Measurements from ENCODE around the gene HSPA8. TPM values are rescaled to one million over a fixed set of nuclear protein-coding genes. Genes with fewer than 3 reads are reported as not detected.

Gene HSPA8
- total and polyA plus RNA-seq, 8 donors, result 187 to 1,244 (median 547) TPM

DNA sequence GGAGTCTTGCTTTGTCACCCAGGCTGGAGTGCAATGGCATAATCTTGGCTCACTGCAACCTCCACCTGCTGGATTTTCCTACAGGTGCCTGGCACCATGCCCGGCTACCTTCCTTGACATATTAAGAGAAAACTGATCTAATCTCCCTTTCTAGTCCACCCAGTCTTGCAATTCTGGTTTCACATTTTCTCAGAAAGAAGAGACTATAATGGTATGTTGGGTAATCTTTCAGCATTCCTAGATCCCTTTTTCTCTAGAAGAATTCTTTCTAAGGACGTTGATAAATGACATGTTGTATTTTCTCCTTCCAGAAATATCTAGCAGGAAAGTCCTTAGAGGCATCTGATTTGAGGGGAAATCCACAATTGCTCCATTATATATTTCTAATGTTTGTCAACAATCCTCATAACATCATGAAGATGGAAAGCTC, 10.4 kb upstream of the HSPA8 start:
- H3K4me3 ChIP-seq, result no peak overlapping the region
- intact Hi-C loops (cut with DNase I; ENCODE audit: low total_unique reads), result no loop called here
- no peaks in the 10 kb centered on the region for H3K9me3 ChIP-seq
- WGBS, 5 donors, result 28 to 42% (median 34%) methylated on average over 2 of the region's 2 CpGs
- peaks cover 0 to 39% (median 12%) of the 10 kb centered on the region in 4 donors for H3K4me1 ChIP-seq
- no peaks in the 10 kb centered on the region for H3K27me3 ChIP-seq
- H3K36me3 ChIP-seq, result peaks cover 0 to 30% (median 14%) of the 10 kb centered on the region in 4 donors
- H3K27ac ChIP-seq, result peak overlapping the region in 1 of 5 donors; percentile 27
- peak; percentile 43 to 81 for DNase-seq
- TF ChIP-seq, protein P1, sequence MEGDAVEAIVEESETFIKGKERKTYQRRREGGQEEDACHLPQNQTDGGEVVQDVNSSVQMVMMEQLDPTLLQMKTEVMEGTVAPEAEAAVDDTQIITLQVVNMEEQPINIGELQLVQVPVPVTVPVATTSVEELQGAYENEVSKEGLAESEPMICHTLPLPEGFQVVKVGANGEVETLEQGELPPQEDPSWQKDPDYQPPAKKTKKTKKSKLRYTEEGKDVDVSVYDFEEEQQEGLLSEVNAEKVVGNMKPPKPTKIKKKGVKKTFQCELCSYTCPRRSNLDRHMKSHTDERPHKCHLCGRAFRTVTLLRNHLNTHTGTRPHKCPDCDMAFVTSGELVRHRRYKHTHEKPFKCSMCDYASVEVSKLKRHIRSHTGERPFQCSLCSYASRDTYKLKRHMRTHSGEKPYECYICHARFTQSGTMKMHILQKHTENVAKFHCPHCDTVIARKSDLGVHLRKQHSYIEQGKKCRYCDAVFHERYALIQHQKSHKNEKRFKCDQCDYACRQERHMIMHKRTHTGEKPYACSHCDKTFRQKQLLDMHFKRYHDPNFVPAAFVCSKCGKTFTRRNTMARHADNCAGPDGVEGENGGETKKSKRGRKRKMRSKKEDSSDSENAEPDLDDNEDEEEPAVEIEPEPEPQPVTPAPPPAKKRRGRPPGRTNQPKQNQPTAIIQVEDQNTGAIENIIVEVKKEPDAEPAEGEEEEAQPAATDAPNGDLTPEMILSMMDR (IDR thresholded peaks at IDR 0.05), result no peak
- TF ChIP-seq EP300 (IDR thresholded peaks at IDR 0.05) (no peak), POLR2AphosphoS5 (IDR thresholded peaks at IDR 0.05) (peak in 1 of 3 donors; percentile 21), POLR2A (IDR thresholded peaks at IDR 0.05) (no peak)

DNA sequence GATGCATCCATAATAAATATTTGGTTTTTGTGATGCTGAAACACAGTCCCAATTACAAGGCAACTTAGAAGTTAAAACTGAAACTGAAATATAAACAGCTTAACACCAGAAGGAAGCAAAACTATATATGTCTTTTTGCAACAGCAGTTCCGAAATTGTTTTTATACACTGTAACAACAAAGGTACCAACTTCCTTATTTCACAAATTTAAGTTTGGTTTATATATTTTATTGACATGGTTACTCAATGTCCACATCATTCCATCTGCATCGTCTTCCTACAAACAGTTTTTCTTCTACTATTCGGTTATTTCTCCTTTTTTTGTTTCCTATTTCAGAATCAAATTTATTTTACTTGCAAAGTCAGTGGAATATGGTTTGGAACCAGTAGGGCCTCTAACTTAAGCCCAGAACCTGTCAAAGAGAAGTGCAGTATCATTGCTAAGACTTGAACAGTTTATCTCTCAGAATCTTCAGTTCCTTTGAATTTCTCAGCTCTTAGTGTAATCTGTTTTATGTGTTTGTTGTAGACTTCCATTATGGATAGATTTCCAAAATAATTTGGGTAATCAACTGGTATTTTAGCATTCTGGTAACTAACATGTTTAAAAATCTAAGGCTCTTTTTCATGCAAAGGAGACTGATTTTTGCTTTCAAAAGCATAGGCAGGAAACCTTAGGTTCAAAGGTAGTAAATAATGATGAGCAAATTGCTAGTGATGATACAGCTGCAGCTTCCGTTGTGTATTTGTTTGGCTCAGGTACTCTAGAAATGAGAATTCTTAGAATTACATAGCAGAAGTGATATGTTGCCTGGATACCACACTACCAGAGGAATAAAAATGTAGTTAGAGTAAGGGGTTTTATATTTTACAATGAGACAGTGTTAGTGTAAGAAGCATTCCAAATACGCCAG, 8.2 kb upstream of the HSPA8 start:
- TF ChIP-seq, protein P1 (IDR thresholded peaks at IDR 0.05), result no peak
- no peak for TF ChIP-seq POLR2AphosphoS5 (IDR thresholded peaks at IDR 0.05)
- no peak for TF ChIP-seq POLR2A (IDR thresholded peaks at IDR 0.05)
- TF ChIP-seq EP300 (IDR thresholded peaks at IDR 0.05), result no peak
- peaks cover 0 to 48% (median 20%) of the 10 kb centered on the region in 4 donors for H3K4me1 ChIP-seq
- WGBS, 5 donors, result 46 to 73% (median 66%) methylated on average over 5 of the region's 5 CpGs
- H3K27ac ChIP-seq, result peak overlapping the region in 4 of 5 donors; percentile 21 to 78 (median 68)
- peaks cover 0 to 27% (median 14%) of the 10 kb centered on the region in 4 donors for H3K36me3 ChIP-seq
- intact Hi-C loops (cut with DNase I; ENCODE audit: low total_unique reads), result no loop called here
- H3K9me3 ChIP-seq, result no peaks in the 10 kb centered on the region
- H3K27me3 ChIP-seq, result no peaks in the 10 kb centered on the region
- DNase-seq, result peak in 1 of 2 donors; percentile 32
- H3K4me3 ChIP-seq, result peak overlapping the region in 3 of 4 donors; percentile 12 to 18 (median 17)

DNA sequence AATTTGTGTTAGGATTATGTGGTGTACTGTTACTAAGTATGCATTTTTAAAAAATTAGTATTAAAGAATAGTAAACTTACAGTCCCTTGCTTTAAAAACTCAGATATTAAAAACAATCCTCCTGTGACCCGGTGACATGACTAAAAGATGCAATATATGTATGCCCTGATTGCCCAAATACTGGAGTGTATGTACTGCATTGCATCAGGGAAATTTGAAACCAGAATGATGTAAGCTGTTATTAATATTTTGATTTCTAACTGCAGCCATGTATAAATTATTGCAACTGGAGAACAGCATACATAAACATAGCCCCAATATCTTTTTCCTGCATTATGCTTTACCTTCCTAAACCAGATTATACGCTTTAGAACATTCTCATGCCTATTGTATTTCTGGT, 3.7 kb upstream of the HSPA8 start:
- H3K27me3 ChIP-seq, result no peaks in the 10 kb centered on the region
- DNase-seq, result no peak
- no peak overlapping the region for H3K4me3 ChIP-seq
- H3K36me3 ChIP-seq, result peaks cover 3 to 6% (median 5%) of the 10 kb centered on the region in 4 donors
- peaks cover 14 to 63% (median 37%) of the 10 kb centered on the region in 4 donors for H3K4me1 ChIP-seq
- H3K27ac ChIP-seq, result peak overlapping the region in 2 of 5 donors; percentile 99 to 100
- WGBS, 5 donors, result 93 to 98% (median 94%) methylated on average over 2 of the region's 2 CpGs
- intact Hi-C loops (cut with DNase I; ENCODE audit: low total_unique reads), result no loop called here
- no peak for TF ChIP-seq POLR2A (IDR thresholded peaks at IDR 0.05)
- no peak for TF ChIP-seq EP300 (IDR thresholded peaks at IDR 0.05)
- TF ChIP-seq, protein P1 (IDR thresholded peaks at IDR 0.05), result no peak
- no peak for TF ChIP-seq POLR2AphosphoS5 (IDR thresholded peaks at IDR 0.05)
- no peaks in the 10 kb centered on the region for H3K9me3 ChIP-seq

DNA sequence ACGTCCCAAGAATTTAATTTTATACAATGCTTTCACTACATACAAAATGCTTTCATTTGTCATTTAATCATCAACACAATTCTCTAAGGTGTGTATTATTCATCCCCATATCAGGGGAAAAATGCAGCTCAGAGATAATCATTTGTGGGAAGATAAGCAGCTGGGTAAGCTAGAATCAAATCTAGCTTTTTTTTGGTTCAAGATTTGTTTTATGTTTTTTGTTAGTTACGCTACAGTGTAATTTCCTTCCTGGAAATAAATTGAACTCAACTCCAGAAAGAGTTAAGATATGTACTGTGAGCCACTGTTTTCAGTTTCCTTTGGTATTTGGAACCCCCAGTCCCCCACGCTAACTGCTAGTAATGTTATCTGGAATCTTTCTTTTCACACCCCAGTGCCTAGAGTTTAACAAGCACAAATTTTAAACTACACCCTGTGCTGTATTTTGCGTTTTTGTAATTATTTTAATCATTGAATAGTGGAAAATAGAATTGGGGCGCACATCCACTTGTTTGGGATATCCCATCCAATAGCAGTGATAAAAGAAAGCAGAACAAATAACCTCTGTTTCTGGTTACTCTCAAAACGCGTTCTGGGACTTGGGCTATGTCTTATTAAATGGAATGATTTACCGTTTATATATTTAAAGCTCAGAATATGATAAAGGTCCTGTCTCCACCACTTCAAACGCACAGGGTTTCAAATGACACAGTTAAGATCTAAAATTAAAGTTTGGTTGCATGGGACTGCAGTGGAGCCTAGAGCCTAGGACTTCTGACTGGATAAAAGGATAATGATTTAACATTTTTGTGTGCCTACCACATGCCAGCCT, 2.1 kb upstream of the HSPA8 start:
- Histone ChIP-seq H3K27ac (peak overlapping the region in 4 of 5 donors; percentile 99 to 100 (median 100)), H3K9me3 (no peaks in the 10 kb centered on the region), H3K27me3 (no peaks in the 10 kb centered on the region), H3K4me1 (peaks cover 30 to 63% (median 42%) of the 10 kb centered on the region in 4 donors), H3K4me3 (peak overlapping the region; percentile 73 to 99 (median 96)), H3K36me3 (peaks cover 17 to 22% (median 21%) of the 10 kb centered on the region in 4 donors)
- intact Hi-C loops (cut with DNase I; ENCODE audit: low total_unique reads), result no loop called here
- WGBS, 5 donors, result 10 to 31% (median 17%) methylated on average over 9 of the region's 9 CpGs
- peak in 1 of 2 donors; percentile 34 for DNase-seq
- TF ChIP-seq POLR2AphosphoS5 (IDR thresholded peaks at IDR 0.05) (no peak), POLR2A (IDR thresholded peaks at IDR 0.05) (no peak), EP300 (IDR thresholded peaks at IDR 0.05) (no peak)
- TF ChIP-seq, protein P1 (IDR thresholded peaks at IDR 0.05), result no peak

Measured in stomach (tissue), 9 donors.